GM13977 (cell line): ENCODE results near the gene FMNL3.
A peak's percentile ranks its signal among the peaks of the same experiment; 100 is the strongest.

Source experiments
- DNase-seq: peaks from one replicate; pipeline ENCODE4 v3.0.0; 2012; ENCODE audit warnings: low spot score
- CTCF ChIP-seq: IDR thresholded peaks from 2 replicates; pipeline ENCODE4 v1.5.1; 2012; ENCODE audit warnings: mild to moderate bottlenecking, control low read depth; ENCODE audit not compliant: insufficient read depth; ENCODE audit errors: extremely low read depth, missing control alignments
- in situ Hi-C: fragments of 300-500 bp; cut with MboI; formaldehyde crosslinking; loops from one replicate; pipeline ENCODE4 v1.12.0; 2022; ENCODE audit warnings: low sequenced_read_pairs, low pct_unique_long_range_greater_than_20kb, mixed read lengths, inconsistent platforms; ENCODE audit not compliant: unreplicated experiment

FMNL3 gene

GRCh38 chr12:49673446-49674317 is 33.5 kb downstream of the FMNL3 start:
- peak; percentile 64 for DNase-seq
- TF ChIP-seq CTCF, result no peak
- in situ Hi-C loops, result no loop called here

- in situ Hi-C loops, result no loop called here
- no peak for TF ChIP-seq CTCF
- DNase-seq, result no peak
Measured at GRCh38 chr12:49672301-49673217, 34.6 kb downstream of the FMNL3 start.

GRCh38 chr12:49671031-49671765 is 36.0 kb downstream of the FMNL3 start:
- no peak for DNase-seq
- in situ Hi-C loops, result no loop called here
- no peak for TF ChIP-seq CTCF

- in situ Hi-C loops, result no loop called here
- DNase-seq, result no peak
- TF ChIP-seq CTCF, result no peak
Measured at GRCh38 chr12:49669796-49670195, 37.4 kb downstream of the FMNL3 start.

- DNase-seq, result no peak
- in situ Hi-C loops, result no loop called here
- no peak for TF ChIP-seq CTCF
Measured at GRCh38 chr12:49667325-49668090, 39.7 kb downstream of the FMNL3 start.
